Panc1 (cell line): ENCODE results near the gene TSHZ2. TPM values are rescaled to one million over a fixed set of nuclear protein-coding genes. Genes with fewer than 3 reads are reported as not detected.

ENCODE experiments used
- ATAC-seq: fragments of 200-7000 bp; cut with Tn5 transposase; 2 replicates; pipeline ENCODE4 v1.9.1; 2020; ENCODE audit warnings: mild to moderate bottlenecking, moderate library complexity
- BruUV-seq: library from RNA; stranded (reverse); fragments of 400-500 nt; replicated peaks from 2 replicates; lab custom pipeline; 2021; lab: Mats Ljungman, UMichigan
- CTCF ChIA-PET: fragments of 300-600 bp; sonication (Branson Sonifier 250); formaldehyde crosslinking; loops from one replicate; lab custom pipeline; 2022; ENCODE audit warnings: antibody characterized with exemption; lab: Charles Lee
- POLR2A ChIA-PET: fragments of 300-600 bp; sonication (Branson Sonifier 250); formaldehyde crosslinking; loops from one replicate; lab custom pipeline; 2022; ENCODE audit warnings: antibody characterized with exemption; lab: Charles Lee
- DNase-seq: peaks from one replicate; pipeline ENCODE4 v3.0.0-alpha.2; 2010; ENCODE audit warnings: low read depth, low spot score
- H3K27ac ChIP-seq: 2 replicates; pipeline ENCODE4 v1.5.1; 2011; ENCODE audit warnings: mild to moderate bottlenecking, low read length, inconsistent platforms
- H3K27me3 ChIP-seq: fragments of 200-500 bp; sonication (Bioruptor generic); 2 replicates; pipeline ENCODE4 v1.6.0; 2014; ENCODE audit warnings: low read length, inconsistent platforms; ENCODE audit not compliant: control insufficient read depth, insufficient read depth
- H3K36me3 ChIP-seq: fragments of 200-500 bp; sonication (Bioruptor generic); 2 replicates; pipeline ENCODE4 v1.5.1; 2014; ENCODE audit warnings: inconsistent platforms, mild to moderate bottlenecking, low read length, moderate library complexity; ENCODE audit not compliant: control insufficient read depth, insufficient read depth
- H3K4me1 ChIP-seq: 2 replicates; pipeline ENCODE4 v1.5.1; 2011; ENCODE audit warnings: inconsistent platforms, mild to moderate bottlenecking, low read length, moderate library complexity; ENCODE audit not compliant: control insufficient read depth, insufficient read depth
- H3K4me3 ChIP-seq, 2 experiments: 2 replicates each; pipeline ENCODE4 v1.5.1; 2011 to 2012; ENCODE audit warnings: low read depth in 2 of 2, low read length in 2 of 2, mild to moderate bottlenecking in 2 of 2, inconsistent platforms in 1 of 2, moderate library complexity in 1 of 2
- H3K9me3 ChIP-seq: fragments of 200-500 bp; sonication (Bioruptor generic); 2 replicates; pipeline ENCODE4 v1.5.1; 2014; ENCODE audit warnings: low read depth, mild to moderate bottlenecking, inconsistent platforms, low read length, moderate library complexity; ENCODE audit not compliant: control insufficient read depth, insufficient read depth
- CTCF ChIP-seq: fragments of 450-650 bp; IDR thresholded peaks from 2 replicates; pipeline ENCODE4 v1.5.1; 2017; ENCODE audit warnings: mild to moderate bottlenecking
- POLR2AphosphoS5 ChIP-seq: IDR thresholded peaks from 2 replicates; pipeline ENCODE4 v1.6.1; 2012; ENCODE audit warnings: mild to moderate bottlenecking, low read depth, low read length, moderate library complexity
- SIN3A ChIP-seq: IDR thresholded peaks from 2 replicates; pipeline ENCODE4 v1.6.1; 2012; ENCODE audit warnings: low read depth, mild to moderate bottlenecking, low read length, moderate library complexity, borderline replicate concordance; ENCODE audit not compliant: insufficient read depth
- TCF7L2 ChIP-seq: IDR thresholded peaks from 2 replicates; pipeline ENCODE4 v1.6.1; 2011; ENCODE audit warnings: mild to moderate bottlenecking, low read depth, low read length, inconsistent platforms
- in situ Hi-C: cut with HindIII; loops from 2 replicates; pipeline ENCODE4 v1.10.0; 2016; ENCODE audit warnings: low sequenced_read_pairs, low pct_unique_long_range_greater_than_20kb
- intact Hi-C: fragments of 100-400 bp; cut with micrococcal nuclease; formaldehyde crosslinking; loops from one replicate; pipeline ENCODE4 v1.10.0; 2022; ENCODE audit not compliant: unreplicated experiment
- total RNA-seq: library from RNA; stranded (reverse); gene quantifications from one replicate; pipeline ENCODE4 v1.2.1, GENCODE V29; 2021; ENCODE audit not compliant: unreplicated experiment
- TF ChIP-seq, protein P1 (sequence below), 2 experiments: IDR thresholded peaks; 2 replicates each; pipeline ENCODE4 v1.6.1; 2011 to 2012; ENCODE audit warnings: low read depth in 2 of 2, control low read depth in 1 of 2, low read length in 1 of 2, mild to moderate bottlenecking in 1 of 2, moderate library complexity in 1 of 2; ENCODE audit not compliant: insufficient read depth in 1 of 2

The TSHZ2 gene
- total RNA-seq, 1 experiment from 2014 or later, result 0.36 TPM

DNA sequence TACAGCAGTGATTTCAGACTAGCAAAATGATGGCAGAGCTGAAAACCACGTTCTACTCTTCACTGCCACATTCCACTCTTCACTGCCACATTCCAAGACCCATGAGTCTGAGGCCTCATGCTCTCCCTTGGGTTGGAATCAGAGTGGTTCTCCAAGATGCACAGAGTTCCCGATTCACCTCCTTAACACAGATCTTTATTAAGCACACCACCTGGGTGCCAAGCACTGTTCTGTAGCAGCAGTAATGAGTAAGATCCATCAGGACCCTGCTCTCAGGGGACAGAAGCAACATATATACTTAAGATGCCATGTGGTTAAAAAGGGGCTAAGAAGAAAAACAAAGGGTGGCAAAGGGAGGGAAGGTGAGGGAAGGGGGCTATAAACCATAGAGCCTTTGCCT is 26.9 kb downstream of the TSHZ2 start:
- Histone ChIP-seq H3K9me3 (no peaks in the 10 kb centered on the region), H3K4me1 (no peaks in the 10 kb centered on the region), H3K27me3 (no peaks in the 10 kb centered on the region), H3K27ac (no peak overlapping the region), H3K36me3 (no peaks in the 10 kb centered on the region), H3K4me3 (no peak overlapping the region)
- intact Hi-C loops (no loop called here), in situ Hi-C loops (no loop called here)
- ATAC-seq, result no peak
- ChIA-PET CTCF (no interaction called here), POLR2A (no interaction called here)
- TF ChIP-seq TCF7L2 (no peak), SIN3A (no peak), CTCF (no peak), POLR2AphosphoS5 (no peak)
- TF ChIP-seq, protein P1, sequence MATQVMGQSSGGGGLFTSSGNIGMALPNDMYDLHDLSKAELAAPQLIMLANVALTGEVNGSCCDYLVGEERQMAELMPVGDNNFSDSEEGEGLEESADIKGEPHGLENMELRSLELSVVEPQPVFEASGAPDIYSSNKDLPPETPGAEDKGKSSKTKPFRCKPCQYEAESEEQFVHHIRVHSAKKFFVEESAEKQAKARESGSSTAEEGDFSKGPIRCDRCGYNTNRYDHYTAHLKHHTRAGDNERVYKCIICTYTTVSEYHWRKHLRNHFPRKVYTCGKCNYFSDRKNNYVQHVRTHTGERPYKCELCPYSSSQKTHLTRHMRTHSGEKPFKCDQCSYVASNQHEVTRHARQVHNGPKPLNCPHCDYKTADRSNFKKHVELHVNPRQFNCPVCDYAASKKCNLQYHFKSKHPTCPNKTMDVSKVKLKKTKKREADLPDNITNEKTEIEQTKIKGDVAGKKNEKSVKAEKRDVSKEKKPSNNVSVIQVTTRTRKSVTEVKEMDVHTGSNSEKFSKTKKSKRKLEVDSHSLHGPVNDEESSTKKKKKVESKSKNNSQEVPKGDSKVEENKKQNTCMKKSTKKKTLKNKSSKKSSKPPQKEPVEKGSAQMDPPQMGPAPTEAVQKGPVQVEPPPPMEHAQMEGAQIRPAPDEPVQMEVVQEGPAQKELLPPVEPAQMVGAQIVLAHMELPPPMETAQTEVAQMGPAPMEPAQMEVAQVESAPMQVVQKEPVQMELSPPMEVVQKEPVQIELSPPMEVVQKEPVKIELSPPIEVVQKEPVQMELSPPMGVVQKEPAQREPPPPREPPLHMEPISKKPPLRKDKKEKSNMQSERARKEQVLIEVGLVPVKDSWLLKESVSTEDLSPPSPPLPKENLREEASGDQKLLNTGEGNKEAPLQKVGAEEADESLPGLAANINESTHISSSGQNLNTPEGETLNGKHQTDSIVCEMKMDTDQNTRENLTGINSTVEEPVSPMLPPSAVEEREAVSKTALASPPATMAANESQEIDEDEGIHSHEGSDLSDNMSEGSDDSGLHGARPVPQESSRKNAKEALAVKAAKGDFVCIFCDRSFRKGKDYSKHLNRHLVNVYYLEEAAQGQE (IDR thresholded peaks at IDR 0.05; ENCODE audit: insufficient read depth in 1 of 2, low read depth in 2 of 2, low read length in 1 of 2), result no peak
- DNase-seq, result no peak
- BruUV-seq, result no TSS peak

DNA sequence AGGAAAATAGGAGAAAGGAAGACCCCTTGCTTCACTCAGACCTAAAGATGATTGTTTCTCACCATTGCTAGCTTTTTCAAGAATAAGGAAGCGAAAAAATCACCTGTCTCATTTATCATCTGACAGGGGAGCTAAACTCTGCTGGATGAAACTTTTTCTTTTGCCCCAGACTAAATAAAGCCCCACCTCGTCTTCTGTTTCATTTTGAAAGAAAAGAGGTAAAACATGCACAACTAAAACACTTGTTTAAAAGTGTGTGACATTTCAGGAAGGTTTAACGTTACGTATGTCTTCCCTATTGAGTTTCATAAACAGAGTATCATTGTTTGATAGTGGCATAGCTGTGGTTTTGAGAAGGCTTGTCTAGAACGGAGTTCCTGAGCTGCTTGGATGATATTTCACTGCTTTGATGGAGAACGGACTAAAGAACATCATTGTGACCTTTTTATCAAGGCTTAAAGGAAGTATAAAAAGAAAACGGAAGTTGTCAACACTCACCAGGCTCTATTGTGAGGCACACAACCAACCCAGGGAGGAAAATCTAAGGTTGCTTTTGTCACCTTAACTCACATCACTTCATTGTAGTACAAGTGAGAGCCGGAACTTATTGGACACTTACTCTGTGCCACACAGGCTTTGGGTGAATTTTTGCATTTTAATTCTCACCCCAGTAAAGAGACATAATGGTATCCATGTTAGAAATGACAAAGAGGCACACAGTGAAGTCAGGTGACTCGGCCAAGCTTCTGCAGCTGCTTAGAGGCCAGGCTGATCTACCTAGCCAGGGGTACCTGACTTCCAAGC is 29.5 kb downstream of the TSHZ2 start:
- CTCF ChIA-PET, result no interaction called here
- Histone ChIP-seq H3K4me1 (no peaks in the 10 kb centered on the region), H3K9me3 (no peaks in the 10 kb centered on the region), H3K36me3 (no peaks in the 10 kb centered on the region), H3K27me3 (no peaks in the 10 kb centered on the region), H3K27ac (no peak overlapping the region), H3K4me3 (no peak overlapping the region)
- no peak for DNase-seq
- no TSS peak for BruUV-seq
- in situ Hi-C loops (no loop called here), intact Hi-C loops (no loop called here)
- ATAC-seq, result no peak
- no peak for TF ChIP-seq CTCF
- TF ChIP-seq, protein P1 (IDR thresholded peaks at IDR 0.05; ENCODE audit: insufficient read depth in 1 of 2, low read depth in 2 of 2, low read length in 1 of 2), result no peak
- TF ChIP-seq SIN3A, result no peak
- TF ChIP-seq POLR2AphosphoS5, result no peak
- TF ChIP-seq TCF7L2, result no peak
- POLR2A ChIA-PET, result no interaction called here
